Measurements from ENCODE around the gene PYGM. TPM values are rescaled to one million over a fixed set of nuclear protein-coding genes. Genes with fewer than 3 reads are reported as not detected.

Gene PYGM
- polyA plus RNA-seq, 1 donor = 300 TPM

GRCh38 chr11:64767344-64768299 lies 7.8 kb upstream of the PYGM start:
- no peak for DNase-seq

GRCh38 chr11:64766881-64767280 lies 7.1 kb upstream of the PYGM start:
- DNase-seq = no peak

GRCh38 chr11:64765851-64766665 lies 6.3 kb upstream of the PYGM start:
- no peak for DNase-seq

GRCh38 chr11:64765291-64765850 lies 5.6 kb upstream of the PYGM start:
- no peak for DNase-seq

- no peak for DNase-seq
These were observed 5.0 kb upstream of the PYGM start for GRCh38 chr11:64764753-64765152.

- DNase-seq = no peak
These were observed 4.4 kb upstream of the PYGM start for GRCh38 chr11:64764040-64764611.

- DNase-seq = no peak
These were observed 3.8 kb upstream of the PYGM start for GRCh38 chr11:64763526-64764039.

- DNase-seq = no peak
These were observed 3.1 kb upstream of the PYGM start for GRCh38 chr11:64762674-64763525.

GRCh38 chr11:64762277-64762673 lies 2.5 kb upstream of the PYGM start:
- no peak for DNase-seq

- no peak for DNase-seq
These were observed 1.1 kb upstream of the PYGM start for GRCh38 chr11:64760759-64761420.

- DNase-seq = no peak
These were observed 548 bp downstream of the PYGM start for GRCh38 chr11:64759131-64759721.

- no peak for DNase-seq
These were observed 1.3 kb downstream of the PYGM start for GRCh38 chr11:64758330-64759079.

GRCh38 chr11:64757549-64758329 lies 2.0 kb downstream of the PYGM start:
- DNase-seq = no peak

GRCh38 chr11:64755681-64756361 lies 4.0 kb downstream of the PYGM start:
- no peak for DNase-seq

GRCh38 chr11:64754919-64755662 lies 4.7 kb downstream of the PYGM start:
- DNase-seq = no peak

- DNase-seq = no peak
These were observed 5.5 kb downstream of the PYGM start for GRCh38 chr11:64754124-64754918.

Data from hindlimb muscle (tissue), 1 donor.